GM12878 (cell line): ENCODE data around the gene HK1. TPM values are rescaled to one million over a fixed set of nuclear protein-coding genes. Genes with fewer than 3 reads are reported as not detected.

Source experiments
- ATAC-seq: fragments of 200-7000 bp; cut with Tn5 transposase; 3 replicates; pipeline ENCODE4 v1.9.1; 2020; ENCODE audit warnings: mild to moderate bottlenecking, moderate library complexity
- BruUV-seq: library from RNA; stranded (reverse); fragments of 400-500 nt; replicated peaks from 2 replicates; lab custom pipeline; 2021; lab: Mats Ljungman, UMichigan
- CTCF ChIA-PET: fragments of 300-600 bp; sonication (Branson Sonifier 250); formaldehyde crosslinking; extraction: SDS; loops from one replicate; lab custom pipeline; 2021; ENCODE audit warnings: inconsistent platforms; lab: Yijun Ruan, JAX
- POLR2A ChIA-PET: fragments of 350-600 bp; formaldehyde crosslinking; extraction: SDS; loops from one replicate; lab custom pipeline; 2021; ENCODE audit warnings: inconsistent platforms; lab: Charles Lee
- RAD21 ChIA-PET: fragments of 300-600 bp; sonication (Branson Sonifier 250); formaldehyde crosslinking; loops from one replicate; lab custom pipeline; 2023; ENCODE audit warnings: antibody characterized with exemption; ENCODE audit not compliant: unreplicated experiment; lab: Charles Lee
- SMC1A ChIA-PET: fragments of 300-600 bp; sonication (Branson Sonifier 250); formaldehyde crosslinking; loops from one replicate; lab custom pipeline; 2023; ENCODE audit not compliant: unreplicated experiment, uncharacterized antibody; lab: Charles Lee
- DNase-seq: peaks from one replicate; pipeline ENCODE4 v3.0.0-alpha.2; 2011; ENCODE audit warnings: low read depth, low spot score
- FAIRE-seq: peaks from 3 replicates; lab custom pipeline; 2011; peaks lifted over from hg19 to GRCh38; lab: Jason Lieb, UNC
- H2AFZ ChIP-seq: 2 replicates; pipeline ENCODE4 v1.6.0; 2011; ENCODE audit warnings: low read depth, low read length, control low read depth; ENCODE audit not compliant: control insufficient read depth
- H3K27ac ChIP-seq: 2 replicates; pipeline ENCODE4 v1.5.1; 2011; ENCODE audit warnings: control low read depth; ENCODE audit not compliant: control insufficient read depth, insufficient read depth
- H3K27me3 ChIP-seq, 2 experiments: replicated peaks in 1 of 2; 2 replicates each; pipeline versions ENCODE4 v1.6.0 to v1.6.1; 2011; ENCODE audit warnings: low read length in 1 of 2; ENCODE audit not compliant: control insufficient read depth in 2 of 2, insufficient read depth in 2 of 2
- H3K36me3 ChIP-seq, 2 experiments: 2 replicates each; pipeline ENCODE4 v1.5.1; 2011; ENCODE audit warnings: low read length in 1 of 2; ENCODE audit not compliant: control insufficient read depth in 2 of 2, insufficient read depth in 2 of 2
- H3K4me1 ChIP-seq: 2 replicates; pipeline ENCODE4 v1.6.1; 2011; ENCODE audit warnings: mild to moderate bottlenecking, low read length, moderate library complexity, mixed read lengths; ENCODE audit not compliant: control insufficient read depth, insufficient read depth
- H3K4me2 ChIP-seq: 2 replicates; pipeline ENCODE4 v1.6.0; 2011; ENCODE audit warnings: control low read depth; ENCODE audit not compliant: control insufficient read depth, insufficient read depth
- H3K4me3 ChIP-seq: fragments of 200-600 bp; sonication (generic); 2 replicates; pipeline ENCODE4 v1.5.1; 2016
- H3K79me2 ChIP-seq: 2 replicates; pipeline ENCODE4 v1.6.0; 2011; ENCODE audit warnings: low read length; ENCODE audit not compliant: control insufficient read depth, insufficient read depth
- H3K9ac ChIP-seq: 2 replicates; pipeline ENCODE4 v1.8.0; 2011; ENCODE audit warnings: low read length, control low read depth, mixed read lengths; ENCODE audit not compliant: control insufficient read depth, insufficient read depth
- H3K9me3 ChIP-seq: replicated peaks from 3 replicates; pipeline ENCODE4 v1.5.1; 2011; ENCODE audit warnings: mild to moderate bottlenecking, low read length; ENCODE audit not compliant: control insufficient read depth, insufficient read depth
- H4K20me1 ChIP-seq: 2 replicates; pipeline ENCODE4 v1.6.0; 2011; ENCODE audit not compliant: control insufficient read depth, insufficient read depth
- ATF7 ChIP-seq: fragments of 450-650 bp; IDR thresholded peaks from 2 replicates; pipeline ENCODE4 v1.6.1; 2016; ENCODE audit warnings: low read depth, mild to moderate bottlenecking
- BCL11A ChIP-seq: IDR thresholded peaks from 2 replicates; pipeline ENCODE4 v1.6.1; 2011; ENCODE audit warnings: low read depth, low read length
- CREB1 ChIP-seq: IDR thresholded peaks from 2 replicates; pipeline ENCODE4 v1.6.1; 2012; ENCODE audit warnings: low read depth, mild to moderate bottlenecking, inconsistent platforms
- E4F1 ChIP-seq: fragments of 450-650 bp; IDR thresholded peaks from 2 replicates; pipeline ENCODE4 v1.6.1; 2018; ENCODE audit warnings: borderline replicate concordance, mild to moderate bottlenecking; ENCODE audit not compliant: partially characterized antibody
- HDGF ChIP-seq: fragments of 450-650 bp; IDR thresholded peaks from 2 replicates; pipeline ENCODE4 v1.6.1; 2016; ENCODE audit warnings: antibody characterized with exemption
- JUNB ChIP-seq: IDR thresholded peaks from 2 replicates; pipeline ENCODE4 v1.6.1; 2016; ENCODE audit warnings: antibody characterized with exemption, mild to moderate bottlenecking
- JUND ChIP-seq: IDR thresholded peaks from 2 replicates; pipeline ENCODE4 v1.6.1; 2012; ENCODE audit warnings: low read depth, mild to moderate bottlenecking, low read length, improper control_type of control experiment, moderate library complexity
- MTA2 ChIP-seq: fragments of 450-650 bp; IDR thresholded peaks from 2 replicates; pipeline ENCODE4 v1.6.1; 2016; ENCODE audit warnings: low read depth, mild to moderate bottlenecking, moderate library complexity
- NR2C1 ChIP-seq: fragments of 450-650 bp; IDR thresholded peaks from 2 replicates; pipeline ENCODE4 v1.6.1; 2017; ENCODE audit warnings: antibody characterized with exemption, mild to moderate bottlenecking, moderate library complexity
- NR2F1 ChIP-seq: fragments of 450-650 bp; conservative IDR thresholded peaks from 2 replicates; pipeline ENCODE4 v1.6.1; 2017; ENCODE audit warnings: mild to moderate bottlenecking
- RFX5 ChIP-seq: IDR thresholded peaks from 2 replicates; pipeline ENCODE4 v1.6.1; 2011; ENCODE audit warnings: low read depth, low read length, improper control_type of control experiment
- whole genome bisulfite sequencing: methylation state at CpG from one replicate; pipeline ENCODE4 v1.1.6; 2016; ENCODE audit warnings: low lambda C conversion rate; ENCODE audit not compliant: insufficient replicate concordance, insufficient coverage; ENCODE audit errors: missing lambda C conversion rate; 5-methylcytosine and 5-hydroxymethylcytosine counted together
- in situ Hi-C: fragments of 300-500 bp; cut with MboI; formaldehyde crosslinking; loops from 9 replicates; pipeline ENCODE4 v1.14.3; 2018; ENCODE audit warnings: mixed read lengths
- intact Hi-C: fragments of 100-400 bp; cut with micrococcal nuclease; formaldehyde crosslinking; loops from one replicate; pipeline ENCODE4 v1.14.2; 2022; ENCODE audit not compliant: unreplicated experiment
- polyA plus RNA-seq, 11 experiments: library from polyadenylated mRNA; depleted of rRNA in 4 of 11; unstranded in 6 of 11; stranded (reverse) in 5 of 11; fragments of >200 nt; fragmentation: Nextera tagmentation in 4 of 11; fragmentation: Illumina TruSeq in 1 of 11; extraction: Ambion mirVana in 4 of 11; extraction: Trizol in 1 of 11; gene quantifications; 1 replicate in 1 of 11; 2 replicates in 10 of 11; pipeline versions ENCODE4 v1.2.1 to v1.2.3, GENCODE V29; 2011 to 2016; ENCODE audit warnings: inconsistent platforms in 2 of 11, missing spikeins in 2 of 11, low read depth in 1 of 11
- total RNA-seq, 4 experiments: library from RNA; depleted of rRNA in 3 of 4; stranded (reverse); fragments of >200 nt in 3 of 4; fragmentation: Illumina TruSeq in 1 of 4; extraction: Trizol in 1 of 4; gene quantifications; 2 replicates each; pipeline versions ENCODE4 v1.2.1 to v1.2.3, GENCODE V29; 2013 to 2021

The HK1 gene
- total and polyA plus RNA-seq, 10 of the 15 experiments (the other 5 are each of a cell fraction or from before 2014, with no cell fraction given): 3.4 to 77.3 (median 46.6) TPM

- no peak for ATAC-seq
- Histone ChIP-seq H3K4me1 (no peaks in the 10 kb centered on the region), H3K27me3 (no peaks in the 10 kb centered on the region), H3K4me2 (no peak overlapping the region), H4K20me1 (no peaks in the 10 kb centered on the region), H3K36me3 (peaks cover 8 to 16% of the 10 kb centered on the region in 2 experiments), H3K9ac (no peak overlapping the region), H3K79me2 (no peaks in the 10 kb centered on the region), H3K9me3 (no peaks in the 10 kb centered on the region), H2AFZ (no peak overlapping the region), H3K27ac (no peak overlapping the region)
- ChIA-PET SMC1A (interaction anchor here (0.7 to 0.9 kb wide), 2 partner anchors 31 to 38 kb away, joined by 3 read pairs; no protein-coding TSS in a partner anchor), POLR2A (no interaction called here), RAD21 (no interaction called here), CTCF (no interaction called here)
- FAIRE-seq: no peak
- DNase-seq: no peak
- intact Hi-C loops: no loop called here
- TF ChIP-seq ATF7: no peak
- no peak for TF ChIP-seq JUNB
- TF ChIP-seq MTA2: no peak
- TF ChIP-seq CREB1: no peak
- TF ChIP-seq HDGF: no peak
- no peak for TF ChIP-seq NR2C1
- no peak for TF ChIP-seq JUND
- TF ChIP-seq, all 136 proteins: peak for 0
- BruUV-seq: no TSS peak
- in situ Hi-C loops: no loop called here
- WGBS: 97% methylated on average over 12 of the region's 12 CpGs
- no peak overlapping the region for H3K4me3 ChIP-seq
Measured at GRCh38 chr10:69358148-69358795, 80.0 kb downstream of the HK1 start.

GRCh38 chr10:69359148-69359547 lies 80.9 kb downstream of the HK1 start:
- no peak for DNase-seq
- Histone ChIP-seq H3K9ac (no peak overlapping the region), H3K9me3 (no peaks in the 10 kb centered on the region), H3K36me3 (peaks cover 7 to 20% of the 10 kb centered on the region in 2 experiments; a peak in 3 of 4 replicates), H3K4me3 (no peak overlapping the region), H3K27ac (no peak overlapping the region), H2AFZ (no peak overlapping the region), H3K27me3 (no peaks in the 10 kb centered on the region), H3K4me1 (no peaks in the 10 kb centered on the region), H3K79me2 (no peaks in the 10 kb centered on the region), H4K20me1 (no peaks in the 10 kb centered on the region), H3K4me2 (no peak overlapping the region)
- FAIRE-seq: no peak
- SMC1A ChIA-PET: interaction anchor here (0.9 kb wide), 1 partner anchor 31 kb away, joined by 3 read pairs; no protein-coding TSS in a partner anchor
- no peak for TF ChIP-seq BCL11A
- no peak for TF ChIP-seq RFX5
- TF ChIP-seq E4F1: no peak
- TF ChIP-seq NR2F1: no peak
- no TSS peak for BruUV-seq
- intact Hi-C loops: no loop called here
- WGBS: 98% methylated on average over 3 of the region's 3 CpGs
- POLR2A ChIA-PET: interaction anchor here (1.1 kb wide), 1 partner anchor 41 kb away, joined by 3 read pairs; no protein-coding TSS in a partner anchor
- CTCF ChIA-PET: interaction anchor here (1.1 kb wide), 1 partner anchor 371 kb away, joined by 3 read pairs; no protein-coding TSS in a partner anchor
- ATAC-seq: no peak
- RAD21 ChIA-PET: no interaction called here
- in situ Hi-C loops: no loop called here
